Stomach smooth muscle (tissue), 2 donors: Measurements from ENCODE around the gene ADAMTS6.

Experiments
- H3K27ac ChIP-seq: one replicate; pipeline ENCODE4 v1.7.0; 2013; ENCODE audit warnings: mild to moderate bottlenecking, low read length, inconsistent platforms
- H3K27me3 ChIP-seq, 2 donors: one replicate each; pipeline ENCODE4 v1.7.0; 2013; ENCODE audit warnings: low read length in 2 of 2; ENCODE audit not compliant: insufficient read depth in 2 of 2, control insufficient read depth in 1 of 2
- H3K36me3 ChIP-seq, 2 donors: one replicate each; pipeline ENCODE4 v1.7.0; 2013; ENCODE audit warnings: low read length in 2 of 2; ENCODE audit not compliant: control insufficient read depth in 2 of 2, insufficient read depth in 2 of 2
- H3K4me1 ChIP-seq: one replicate; pipeline ENCODE4 v1.7.0; 2013; ENCODE audit warnings: low read length; ENCODE audit not compliant: control insufficient read depth, insufficient read depth
- H3K4me3 ChIP-seq, 2 donors: one replicate each; pipeline ENCODE4 v1.7.0; 2013; ENCODE audit warnings: low read length in 2 of 2
- H3K9ac ChIP-seq, 2 donors: one replicate each; pipeline ENCODE4 v1.7.0; 2013; ENCODE audit warnings: low read length in 2 of 2, mild to moderate bottlenecking in 1 of 2
- H3K9me3 ChIP-seq, 2 donors: one replicate each; pipeline ENCODE4 v1.7.0; 2013; ENCODE audit warnings: low read length in 2 of 2; ENCODE audit not compliant: control insufficient read depth in 2 of 2
- donor health status: healthy.
- donor health status: Pancreatic carcinoma.

Gene ADAMTS6

GRCh38 chr5:65468633-65469032 lies 13.1 kb downstream of the ADAMTS6 start:
- Histone ChIP-seq H3K4me3 (no peak overlapping the region), H3K27ac (no peak overlapping the region), H3K9ac (no peak overlapping the region), H3K4me1 (no peaks in the 10 kb centered on the region), H3K9me3 (no peaks in the 10 kb centered on the region), H3K27me3 (no peaks in the 10 kb centered on the region), H3K36me3 (no peaks in the 10 kb centered on the region)

GRCh38 chr5:65462139-65462705 lies 19.5 kb downstream of the ADAMTS6 start:
- H3K4me3 ChIP-seq, result no peak overlapping the region

GRCh38 chr5:65461490-65461889 lies 20.2 kb downstream of the ADAMTS6 start:
- Histone ChIP-seq H3K27me3 (no peaks in the 10 kb centered on the region), H3K4me1 (no peaks in the 10 kb centered on the region), H3K36me3 (no peaks in the 10 kb centered on the region), H3K27ac (no peak overlapping the region), H3K9me3 (no peaks in the 10 kb centered on the region), H3K4me3 (no peak overlapping the region), H3K9ac (no peak overlapping the region)

More at GRCh38 chr5:65462139-65462705, 19.5 kb downstream of the ADAMTS6 start:
- H3K27ac ChIP-seq, result no peak overlapping the region
- no peaks in the 10 kb centered on the region for H3K9me3 ChIP-seq
- no peaks in the 10 kb centered on the region for H3K27me3 ChIP-seq
- H3K4me1 ChIP-seq, result no peaks in the 10 kb centered on the region
- no peaks in the 10 kb centered on the region for H3K36me3 ChIP-seq
- H3K9ac ChIP-seq, result no peak overlapping the region

GRCh38 chr5:65459995-65460394 lies 21.7 kb downstream of the ADAMTS6 start:
- Histone ChIP-seq H3K4me3 (no peak overlapping the region), H3K36me3 (no peaks in the 10 kb centered on the region), H3K27me3 (no peaks in the 10 kb centered on the region), H3K4me1 (no peaks in the 10 kb centered on the region), H3K27ac (no peak overlapping the region), H3K9ac (no peak overlapping the region), H3K9me3 (no peaks in the 10 kb centered on the region)

- Histone ChIP-seq H3K9me3 (no peaks in the 10 kb centered on the region), H3K27ac (no peak overlapping the region), H3K36me3 (no peaks in the 10 kb centered on the region), H3K27me3 (no peaks in the 10 kb centered on the region), H3K9ac (no peak overlapping the region), H3K4me1 (no peaks in the 10 kb centered on the region), H3K4me3 (no peak overlapping the region)
Observed at GRCh38 chr5:65455064-65455463, 26.7 kb downstream of the ADAMTS6 start.

- no peaks in the 10 kb centered on the region for H3K36me3 ChIP-seq
- H3K9me3 ChIP-seq, result no peaks in the 10 kb centered on the region
- H3K9ac ChIP-seq, result no peak overlapping the region
- H3K4me1 ChIP-seq, result no peaks in the 10 kb centered on the region
- H3K27ac ChIP-seq, result no peak overlapping the region
- H3K4me3 ChIP-seq, result no peak overlapping the region
- no peaks in the 10 kb centered on the region for H3K27me3 ChIP-seq
Observed at GRCh38 chr5:65451436-65451835, 30.3 kb downstream of the ADAMTS6 start.

GRCh38 chr5:65446682-65447081 lies 35.0 kb downstream of the ADAMTS6 start:
- Histone ChIP-seq H3K27me3 (no peaks in the 10 kb centered on the region), H3K4me1 (no peaks in the 10 kb centered on the region), H3K27ac (no peak overlapping the region), H3K9me3 (no peaks in the 10 kb centered on the region), H3K36me3 (no peaks in the 10 kb centered on the region), H3K4me3 (no peak overlapping the region), H3K9ac (no peak overlapping the region)

GRCh38 chr5:65441800-65442199 lies 39.9 kb downstream of the ADAMTS6 start:
- H3K4me1 ChIP-seq, result no peaks in the 10 kb centered on the region
- H3K27ac ChIP-seq, result no peak overlapping the region
- H3K27me3 ChIP-seq, result no peaks in the 10 kb centered on the region
- H3K9ac ChIP-seq, result no peak overlapping the region
- H3K36me3 ChIP-seq, result no peaks in the 10 kb centered on the region
- H3K4me3 ChIP-seq, result no peak overlapping the region
- no peaks in the 10 kb centered on the region for H3K9me3 ChIP-seq

GRCh38 chr5:65440456-65440855 lies 41.3 kb downstream of the ADAMTS6 start:
- Histone ChIP-seq H3K9me3 (no peaks in the 10 kb centered on the region), H3K4me3 (no peak overlapping the region), H3K9ac (no peak overlapping the region), H3K27ac (no peak overlapping the region), H3K27me3 (no peaks in the 10 kb centered on the region), H3K4me1 (no peaks in the 10 kb centered on the region), H3K36me3 (no peaks in the 10 kb centered on the region)

GRCh38 chr5:65434122-65434521 lies 47.6 kb downstream of the ADAMTS6 start:
- H3K9me3 ChIP-seq, result no peaks in the 10 kb centered on the region
- no peaks in the 10 kb centered on the region for H3K27me3 ChIP-seq
- no peak overlapping the region for H3K9ac ChIP-seq
- H3K36me3 ChIP-seq, result no peaks in the 10 kb centered on the region
- no peak overlapping the region for H3K27ac ChIP-seq
- H3K4me3 ChIP-seq, result no peak overlapping the region
- no peaks in the 10 kb centered on the region for H3K4me1 ChIP-seq

- no peaks in the 10 kb centered on the region for H3K4me1 ChIP-seq
- H3K27me3 ChIP-seq, result no peaks in the 10 kb centered on the region
- no peaks in the 10 kb centered on the region for H3K9me3 ChIP-seq
- H3K9ac ChIP-seq, result no peak overlapping the region
- no peak overlapping the region for H3K27ac ChIP-seq
- H3K4me3 ChIP-seq, result no peak overlapping the region
- H3K36me3 ChIP-seq, result no peaks in the 10 kb centered on the region
Observed at GRCh38 chr5:65426656-65427055, 55.1 kb downstream of the ADAMTS6 start.
